K562 (cell line): ENCODE data around the gene CEMIP2. TPM values are rescaled to one million over a fixed set of nuclear protein-coding genes. Genes with fewer than 3 reads are reported as not detected.

ENCODE experiments used
- ATF6 ChIP-seq: sonication (generic); formaldehyde crosslinking; IDR thresholded peaks from 2 replicates; pipeline ENCODE4 v1.4.0; 2020; ENCODE audit warnings: mild to moderate bottlenecking, missing genetic modification reagents
- BACH1 ChIP-seq: fragments of 200-800 bp; sonication (Bioruptor generic); IDR thresholded peaks from 2 replicates; pipeline ENCODE4 v1.6.1; 2016; ENCODE audit warnings: missing genetic modification characterization, missing compliant biosample characterization
- BRD9 ChIP-seq: fragments of 450-650 bp; IDR thresholded peaks from 2 replicates; pipeline ENCODE4 v1.6.1; 2018; ENCODE audit warnings: low read depth; ENCODE audit not compliant: partially characterized antibody
- CBFB ChIP-seq: sonication (generic); formaldehyde crosslinking; IDR thresholded peaks from 2 replicates; pipeline ENCODE4 v1.4.0; 2020; ENCODE audit warnings: mild to moderate bottlenecking, missing genetic modification reagents
- CTBP1 ChIP-seq: fragments of 450-650 bp; IDR thresholded peaks from 2 replicates; pipeline ENCODE4 v1.6.1; 2016; ENCODE audit warnings: borderline replicate concordance
- DNMT1 ChIP-seq: fragments of 450-650 bp; IDR thresholded peaks from 2 replicates; pipeline ENCODE4 v1.6.1; 2016; ENCODE audit warnings: antibody characterized with exemption, mild to moderate bottlenecking
- E2F1 ChIP-seq: sonication (generic); formaldehyde crosslinking; IDR thresholded peaks from 2 replicates; pipeline ENCODE4 v1.8.1; 2023; ENCODE audit warnings: mild to moderate bottlenecking, missing genetic modification reagents, moderate library complexity
- E2F8 ChIP-seq: fragments of 450-650 bp; IDR thresholded peaks from 2 replicates; pipeline ENCODE4 v1.7.1; 2018; ENCODE audit warnings: mild to moderate bottlenecking, low read depth; ENCODE audit not compliant: partially characterized antibody
- FOXA1 ChIP-seq: fragments of 450-650 bp; IDR thresholded peaks from 2 replicates; pipeline ENCODE4 v1.6.1; 2016; ENCODE audit warnings: mild to moderate bottlenecking, borderline replicate concordance
- HDGF ChIP-seq: fragments of 450-650 bp; IDR thresholded peaks from 2 replicates; pipeline ENCODE4 v1.6.1; 2016
- HIVEP1 ChIP-seq: fragments of 250-450 bp; sonication (Bioruptor Pico); IDR thresholded peaks from 2 replicates; pipeline ENCODE4 v1.4.0; 2020; ENCODE audit warnings: mild to moderate bottlenecking
- MAFF ChIP-seq: IDR thresholded peaks from 2 replicates; pipeline ENCODE4 v1.6.1; 2012; ENCODE audit warnings: low read length, improper control_type of control experiment
- MXD1 ChIP-seq: fragments of 250-450 bp; sonication (Bioruptor Pico); IDR thresholded peaks from 2 replicates; pipeline ENCODE4 v1.8.0; 2021; ENCODE audit warnings: borderline replicate concordance, mild to moderate bottlenecking, moderate library complexity; ENCODE audit not compliant: poor library complexity, severe bottlenecking
- NFE2 ChIP-seq: IDR thresholded peaks from 2 replicates; pipeline ENCODE4 v1.6.1; 2014; ENCODE audit warnings: antibody characterized with exemption, low read depth
- NFIC ChIP-seq: fragments of 450-650 bp; IDR thresholded peaks from 2 replicates; pipeline ENCODE4 v1.6.1; 2017; ENCODE audit warnings: mild to moderate bottlenecking, inconsistent platforms
- NR4A1 ChIP-seq, 2 experiments: fragments of 250-450 bp in 1 of 2; fragments of 450-650 bp in 1 of 2; sonication (Bioruptor Pico) in 1 of 2; IDR thresholded peaks; 2 replicates each; pipeline versions ENCODE4 v1.4.0 to v1.6.1; 2016 to 2020; ENCODE audit warnings: mild to moderate bottlenecking in 2 of 2, missing compliant biosample characterization in 1 of 2, missing genetic modification characterization in 1 of 2, moderate library complexity in 1 of 2
- PHF8 ChIP-seq: fragments of 200-600 bp; sonication (generic); IDR thresholded peaks from 2 replicates; pipeline ENCODE4 v1.6.1; 2012; ENCODE audit warnings: mixed run types, mild to moderate bottlenecking, inconsistent platforms, low read length, moderate library complexity, borderline replicate concordance
- PKNOX1 ChIP-seq: fragments of 450-650 bp; IDR thresholded peaks from 2 replicates; pipeline ENCODE4 v1.6.1; 2016
- SMC3 ChIP-seq: conservative IDR thresholded peaks from 2 replicates; pipeline ENCODE4 v1.6.1; 2011; ENCODE audit warnings: low read depth, low read length, improper control_type of control experiment; ENCODE audit not compliant: insufficient read depth
- SREBF1 ChIP-seq: fragments of 150-350 bp; IDR thresholded peaks from 2 replicates; pipeline ENCODE4 v1.6.1; 2014; ENCODE audit warnings: antibody characterized with exemption, low read depth, low read length, borderline replicate concordance
- TEAD2 ChIP-seq: fragments of 450-650 bp; IDR thresholded peaks from 2 replicates; pipeline ENCODE4 v1.6.1; 2016; ENCODE audit warnings: missing genetic modification characterization, control low read depth, missing compliant biosample characterization
- ZNF384 ChIP-seq: IDR thresholded peaks from 2 replicates; pipeline ENCODE4 v1.6.1; 2012; ENCODE audit warnings: low read depth, low read length, improper control_type of control experiment
- ZNF780A ChIP-seq: fragments of 250-450 bp; sonication (Bioruptor Pico); IDR thresholded peaks from 2 replicates; pipeline ENCODE4 v1.5.0; 2021; ENCODE audit warnings: mild to moderate bottlenecking
- polyA plus RNA-seq, 8 experiments: library from polyadenylated mRNA; depleted of rRNA in 4 of 8; stranded (reverse) in 5 of 8; unstranded in 3 of 8; fragments of >200 nt; fragmentation: Nextera tagmentation in 2 of 8; fragmentation: Illumina TruSeq in 1 of 8; extraction: Ambion mirVana in 2 of 8; extraction: Trizol in 1 of 8; gene quantifications; 2 replicates each; pipeline versions ENCODE4 v1.2.1 to v1.2.3, GENCODE V29; 2011 to 2014; ENCODE audit warnings: inconsistent platforms in 1 of 8, missing spikeins in 1 of 8
- total RNA-seq, 7 experiments: library from RNA; depleted of rRNA in 6 of 7; stranded (reverse); fragments of >200 nt in 6 of 7; fragmentation: Illumina TruSeq in 2 of 7; extraction: Trizol in 2 of 7; gene quantifications; 2 replicates each; pipeline versions ENCODE4 v1.2.1 to v1.2.3, GENCODE V29; 2011 to 2021; ENCODE audit warnings: low replicate concordance in 1 of 7

CEMIP2 gene
- total and polyA plus RNA-seq, 9 of the 15 experiments (the other 6 are each of a cell fraction or from before 2014, with no cell fraction given) = 5.4 to 29.9 (median 14.2) TPM

- TF ChIP-seq MAFF (peak; percentile 91), E2F1 (CRISPR knock-in tag) (no peak), HDGF (no peak), ZNF780A (CRISPR knock-in tag) (no peak), HIVEP1 (no peak), BRD9 (peak; percentile 38), PHF8 (no peak; the same call in 1 of the 2 replicates), CTBP1 (peak; percentile 47; the same call in 1 of the 2 replicates), SMC3 (no peak), NFIC (peak; percentile 43), NR4A1 (CRISPR knock-in tag; IDR thresholded peaks at IDR 0.05) (no peak), NR4A1 (tag; IDR thresholded peaks at IDR 0.05) (no peak), DNMT1 (no peak), MXD1 (CRISPR knock-in tag) (no peak), E2F8 (no peak), BACH1 (tag) (0 out of 2 replicates have a peak, but pooled peaks have one; percentile 63), ZNF384 (no peak), ATF6 (no peak), FOXA1 (no peak), SREBF1 (no peak), PKNOX1 (no peak), NFE2 (peak; percentile 92), CBFB (no peak), TEAD2 (tag) (no peak)
Observed at GRCh38 chr9:71647094-71647591, 121.2 kb downstream of the CEMIP2 start (continued).
